Measurements from ENCODE around the gene MOSPD3.

DNA sequence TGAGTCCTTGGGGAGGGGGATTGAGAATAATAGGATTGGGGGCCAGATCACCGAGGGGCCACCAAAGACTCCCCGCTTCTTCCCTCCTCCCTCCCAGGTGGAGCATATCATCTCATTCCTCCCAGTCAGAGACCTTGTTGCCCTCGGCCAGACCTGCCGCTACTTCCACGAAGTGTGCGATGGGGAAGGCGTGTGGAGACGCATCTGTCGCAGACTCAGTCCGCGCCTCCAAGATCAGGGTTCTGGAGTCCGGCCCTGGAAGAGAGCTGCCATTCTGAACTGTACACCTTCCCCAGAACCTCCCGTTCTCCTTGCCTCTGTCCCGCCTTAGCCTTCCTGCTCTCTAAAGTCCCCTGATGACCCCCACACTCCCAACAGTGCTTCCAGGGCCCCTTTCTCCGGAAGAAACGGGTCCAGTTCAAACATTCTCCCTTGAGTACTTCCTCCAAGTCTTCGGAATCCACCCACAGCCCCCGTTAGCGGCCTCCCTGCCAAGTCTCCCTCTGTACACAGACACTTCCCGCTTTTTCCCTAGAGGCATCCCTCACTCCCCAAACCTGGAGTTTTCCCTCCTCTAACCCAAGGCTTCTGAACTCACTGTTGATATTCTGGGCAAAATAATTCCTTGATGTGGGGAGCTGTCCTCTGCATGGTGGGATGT lies 22.1 kb upstream of the MOSPD3 start:
- TF ChIP-seq CTCF (IDR thresholded peaks at IDR 0.05) (no peak), POLR2A (IDR thresholded peaks at IDR 0.05) (no peak)
